Prostate gland (tissue), 2 donors: ENCODE measurements around the gene PGM3. TPM values are rescaled to one million over a fixed set of nuclear protein-coding genes. Genes with fewer than 3 reads are reported as not detected.

Source experiments
- DNase-seq: peaks from one replicate; pipeline ENCODE4 v3.0.0-alpha.2; 2019; ENCODE audit warnings: low spot score
- H3K27ac ChIP-seq, 2 donors: fragments of 200-600 bp; sonication (generic); 2 replicates each; pipeline ENCODE4 v1.5.1; 2017 to 2019
- H3K27me3 ChIP-seq: fragments of 200-600 bp; sonication (generic); replicated peaks from 2 replicates; pipeline ENCODE4 v1.5.1; 2019; ENCODE audit not compliant: insufficient read depth
- H3K36me3 ChIP-seq, 2 donors: fragments of 200-600 bp; sonication (generic); 1 replicate in 1 of 2; 2 replicates in 1 of 2; pipeline versions ENCODE4 v1.5.1 to v1.8.1; 2017 to 2019
- H3K4me1 ChIP-seq: fragments of 200-600 bp; sonication (generic); replicated peaks from 2 replicates; pipeline ENCODE4 v1.5.1; 2019
- H3K4me3 ChIP-seq, 2 donors: fragments of 200-600 bp; sonication (generic); 2 replicates each; pipeline ENCODE4 v1.5.1; 2017 to 2019
- H3K9me3 ChIP-seq: fragments of 200-600 bp; sonication (generic); 2 replicates; pipeline ENCODE4 v1.5.1; 2017
- POLR2A ChIP-seq: fragments of 450-650 bp; IDR thresholded peaks from one replicate; pipeline ENCODE4 v1.6.1; 2016; ENCODE audit warnings: antibody characterized with exemption, mild to moderate bottlenecking
- POLR2AphosphoS5 ChIP-seq: sonication (generic); formaldehyde crosslinking; IDR thresholded peaks from one replicate; pipeline ENCODE4 v1.6.1; 2017; ENCODE audit warnings: antibody characterized with exemption
- WGBS: methylation state at CpG from one replicate; pipeline ENCODE4 v1.1.5; 2018; 5-methylcytosine and 5-hydroxymethylcytosine counted together
- intact Hi-C: fragments of 100-400 bp; cut with DNase I; formaldehyde crosslinking; loops from one replicate; pipeline ENCODE4 v1.14.2; 2022
- total RNA-seq, 2 donors: library from RNA; depleted of rRNA; stranded (reverse); fragments of >200 nt; gene quantifications; one replicate each; pipeline ENCODE4 v1.1.0, GENCODE V29; 2016
- TF ChIP-seq, protein P1 (sequence below), 4 experiments: fragments of 200-600 bp in 2 of 4; fragments of 450-650 bp in 2 of 4; sonication (generic) in 2 of 4; IDR thresholded peaks; 1 replicate in 3 of 4; 2 replicates in 1 of 4; pipeline ENCODE4 v1.5.1; 2016 to 2019; ENCODE audit warnings: antibody characterized with exemption in 4 of 4, mild to moderate bottlenecking in 2 of 4, moderate library complexity in 2 of 4

Gene PGM3
- total RNA-seq, 2 donors from 2014 or later = 31.6 to 74.8 TPM

DNA sequence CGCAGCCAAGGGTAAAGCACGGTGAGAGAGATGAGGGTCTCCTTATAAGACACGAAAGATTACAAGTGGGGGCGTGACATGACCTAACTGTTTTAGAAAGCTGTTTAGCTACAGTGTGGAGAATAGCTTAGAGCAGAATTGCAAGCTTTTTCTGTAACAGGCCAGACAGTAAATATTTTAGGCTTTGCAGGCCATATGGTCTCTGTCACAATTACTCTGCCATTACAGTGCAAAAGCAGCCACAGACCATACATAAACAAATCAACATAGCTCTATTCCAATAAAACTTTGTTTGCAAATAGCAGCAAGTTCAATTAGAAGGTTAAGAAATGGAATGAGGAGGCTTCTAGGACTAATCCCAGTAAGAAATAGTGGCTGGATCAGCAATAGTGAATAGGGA, 16.8 kb downstream of the PGM3 start:
- intact Hi-C loops = no loop called here
- no peak for DNase-seq
- Histone ChIP-seq H3K27me3 (no peaks in the 10 kb centered on the region), H3K27ac (no peak overlapping the region), H3K9me3 (no peaks in the 10 kb centered on the region), H3K36me3 (peaks cover under 1 to 6% of the 10 kb centered on the region in 2 donors), H3K4me3 (no peak overlapping the region), H3K4me1 (no peaks in the 10 kb centered on the region)
- TF ChIP-seq POLR2AphosphoS5 (no peak), POLR2A (no peak)
- TF ChIP-seq, protein P1, sequence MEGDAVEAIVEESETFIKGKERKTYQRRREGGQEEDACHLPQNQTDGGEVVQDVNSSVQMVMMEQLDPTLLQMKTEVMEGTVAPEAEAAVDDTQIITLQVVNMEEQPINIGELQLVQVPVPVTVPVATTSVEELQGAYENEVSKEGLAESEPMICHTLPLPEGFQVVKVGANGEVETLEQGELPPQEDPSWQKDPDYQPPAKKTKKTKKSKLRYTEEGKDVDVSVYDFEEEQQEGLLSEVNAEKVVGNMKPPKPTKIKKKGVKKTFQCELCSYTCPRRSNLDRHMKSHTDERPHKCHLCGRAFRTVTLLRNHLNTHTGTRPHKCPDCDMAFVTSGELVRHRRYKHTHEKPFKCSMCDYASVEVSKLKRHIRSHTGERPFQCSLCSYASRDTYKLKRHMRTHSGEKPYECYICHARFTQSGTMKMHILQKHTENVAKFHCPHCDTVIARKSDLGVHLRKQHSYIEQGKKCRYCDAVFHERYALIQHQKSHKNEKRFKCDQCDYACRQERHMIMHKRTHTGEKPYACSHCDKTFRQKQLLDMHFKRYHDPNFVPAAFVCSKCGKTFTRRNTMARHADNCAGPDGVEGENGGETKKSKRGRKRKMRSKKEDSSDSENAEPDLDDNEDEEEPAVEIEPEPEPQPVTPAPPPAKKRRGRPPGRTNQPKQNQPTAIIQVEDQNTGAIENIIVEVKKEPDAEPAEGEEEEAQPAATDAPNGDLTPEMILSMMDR (IDR thresholded peaks at IDR 0.05) = no peak
- 72% methylated on average over 4 of the region's 4 CpGs for WGBS

DNA sequence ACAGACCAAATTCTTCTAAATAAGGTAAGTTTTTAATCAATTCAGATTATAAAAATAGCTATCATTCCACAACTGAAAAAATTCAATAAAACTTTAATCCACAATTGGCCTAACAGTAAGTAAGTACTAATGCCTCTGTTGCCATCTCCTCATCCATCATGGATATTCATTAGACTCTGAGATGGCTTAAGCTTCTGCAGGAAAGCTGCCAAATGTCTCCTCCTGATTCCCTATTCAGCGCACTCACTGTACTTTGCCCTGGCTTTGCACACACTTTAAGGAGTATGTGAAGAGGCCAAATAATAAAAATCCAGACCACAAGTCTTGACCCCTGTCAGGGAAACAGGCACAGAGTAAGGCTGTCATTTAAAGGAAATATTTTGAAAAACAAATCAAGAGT, 23.6 kb downstream of the PGM3 start:
- Histone ChIP-seq H3K36me3 (peaks cover 0 to 10% of the 10 kb centered on the region in 2 donors), H3K27ac (no peak overlapping the region), H3K4me3 (no peak overlapping the region), H3K4me1 (no peaks in the 10 kb centered on the region), H3K9me3 (no peaks in the 10 kb centered on the region), H3K27me3 (no peaks in the 10 kb centered on the region)
- 62% methylated on average over 1 of the region's 1 CpG for WGBS
- intact Hi-C loops = no loop called here
- TF ChIP-seq POLR2A (no peak), POLR2AphosphoS5 (no peak)
- TF ChIP-seq, protein P1 (IDR thresholded peaks at IDR 0.05) = no peak
- no peak for DNase-seq

DNA sequence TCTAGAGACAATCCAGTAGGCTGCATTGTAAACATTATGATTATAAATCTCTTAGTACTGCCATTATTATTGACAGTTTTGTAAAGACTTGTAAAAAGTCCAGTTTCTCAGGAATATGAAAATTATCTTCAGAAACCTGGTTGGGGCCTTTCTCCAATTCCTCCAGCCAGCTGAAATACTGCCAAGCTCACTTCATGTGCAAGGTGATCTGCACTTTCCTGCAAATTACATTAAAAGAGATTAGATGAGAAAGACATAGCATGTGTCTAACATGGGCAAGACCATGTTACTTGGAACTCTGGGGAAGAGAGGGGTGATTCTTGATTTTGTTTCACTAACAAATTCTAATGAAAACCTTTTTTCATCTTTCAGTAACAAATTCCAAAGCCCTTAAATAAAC, 24.0 kb downstream of the PGM3 start:
- Histone ChIP-seq H3K27ac (no peak overlapping the region), H3K9me3 (no peaks in the 10 kb centered on the region)

DNA sequence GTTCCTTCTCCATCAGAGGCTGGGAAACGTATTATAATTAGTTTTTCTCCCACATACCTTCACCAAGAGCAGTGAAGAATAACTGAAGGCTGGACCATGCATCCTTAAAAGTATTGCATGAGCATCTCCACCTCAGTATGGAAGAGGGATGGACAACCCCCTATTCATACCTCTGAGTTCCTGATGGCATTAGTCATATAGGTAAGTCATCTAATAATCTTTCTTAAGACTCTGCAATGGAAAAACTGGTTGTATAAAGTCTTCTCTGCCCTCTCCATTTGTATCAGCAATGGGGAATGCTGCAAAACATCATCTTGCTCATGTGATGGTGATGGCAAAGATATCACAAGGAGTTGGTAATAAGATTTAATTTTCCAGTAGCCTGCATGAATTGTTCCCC, 24.5 kb downstream of the PGM3 start:
- DNase-seq = no peak
- intact Hi-C loops = no loop called here
- Histone ChIP-seq H3K4me3 (no peak overlapping the region), H3K9me3 (no peaks in the 10 kb centered on the region), H3K36me3 (peaks cover 0 to 10% of the 10 kb centered on the region in 2 donors), H3K27me3 (no peaks in the 10 kb centered on the region), H3K27ac (no peak overlapping the region), H3K4me1 (no peaks in the 10 kb centered on the region)
- TF ChIP-seq POLR2AphosphoS5 (no peak), POLR2A (no peak)
- TF ChIP-seq, protein P1 (IDR thresholded peaks at IDR 0.05) = no peak
- 96% methylated on average over 1 of the region's 1 CpG for WGBS

More for the DNA sequence above, 24.0 kb downstream of the PGM3 start:
- Histone ChIP-seq H3K4me3 (no peak overlapping the region), H3K4me1 (no peaks in the 10 kb centered on the region), H3K27me3 (no peaks in the 10 kb centered on the region), H3K36me3 (peaks cover 0 to 10% of the 10 kb centered on the region in 2 donors)
- no peak for DNase-seq
- intact Hi-C loops = no loop called here
- TF ChIP-seq, protein P1 (IDR thresholded peaks at IDR 0.05) = no peak
- TF ChIP-seq POLR2A (no peak), POLR2AphosphoS5 (no peak)

DNA sequence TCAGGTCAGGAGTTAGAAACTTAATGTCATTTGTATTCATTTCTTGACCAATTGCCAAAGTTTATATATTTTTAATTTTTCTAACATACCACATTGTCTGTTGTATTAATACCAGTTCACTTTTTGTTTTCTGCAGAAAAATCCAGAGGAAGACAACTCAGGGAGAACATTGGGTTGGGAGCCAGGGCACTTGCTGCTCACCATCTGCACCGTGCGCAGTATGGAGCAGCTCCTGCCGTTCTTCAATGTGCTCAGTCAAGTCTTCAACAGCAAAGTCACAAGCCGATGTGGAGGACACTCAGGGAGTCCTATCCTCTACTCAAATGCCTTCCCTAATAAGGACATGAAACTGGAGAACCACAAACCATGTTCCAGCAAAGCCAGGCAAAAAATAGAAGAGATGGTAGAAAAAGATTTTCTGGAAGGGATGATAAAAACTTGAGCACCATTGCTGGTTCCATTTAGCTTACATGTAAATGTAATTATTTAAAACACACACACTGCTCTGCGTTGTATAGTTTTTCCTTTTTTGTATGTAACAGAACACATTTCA, 25.3 kb downstream of the PGM3 start:
- no peaks in the 10 kb centered on the region for H3K4me1 ChIP-seq
- 92% methylated on average over 5 of the region's 5 CpGs for WGBS
- intact Hi-C loops = no loop called here
- no peaks in the 10 kb centered on the region for H3K9me3 ChIP-seq
- no peak for DNase-seq
- H3K4me3 ChIP-seq = no peak overlapping the region
- H3K27ac ChIP-seq = no peak overlapping the region
- TF ChIP-seq POLR2A (no peak), POLR2AphosphoS5 (no peak)
- TF ChIP-seq, protein P1 (IDR thresholded peaks at IDR 0.05) = no peak
- no peaks in the 10 kb centered on the region for H3K27me3 ChIP-seq
- peaks cover 0 to 10% of the 10 kb centered on the region in 2 donors for H3K36me3 ChIP-seq
